ENCODE results near the gene PEA15.

Gene PEA15

GRCh38 chr1:160179336-160179735, 25.8 kb upstream of the PEA15 start:
- DNase-seq (ENCODE audit: low read depth): no peak

- no peak for DNase-seq (ENCODE audit: low read depth)
Measured at GRCh38 chr1:160186246-160186645, 18.9 kb upstream of the PEA15 start.

- DNase-seq (ENCODE audit: low read depth): no peak
Measured at GRCh38 chr1:160186729-160187128, 18.5 kb upstream of the PEA15 start.

GRCh38 chr1:160187407-160187806, 17.8 kb upstream of the PEA15 start:
- no peak for DNase-seq (ENCODE audit: low read depth)

- no peak for DNase-seq (ENCODE audit: low read depth)
Measured at GRCh38 chr1:160188341-160188740, 16.8 kb upstream of the PEA15 start.

GRCh38 chr1:160189649-160190625, 15.2 kb upstream of the PEA15 start, which contains the start of gene CASQ1:
Gene CASQ1, plus strand, starts transcription at chr1:160190575. Its CDS starts 177 bp downstream, at chr1:160190752.
- no peak for DNase-seq (ENCODE audit: low read depth)

GRCh38 chr1:160191756-160192155, 13.4 kb upstream of the PEA15 start:
- no peak for DNase-seq (ENCODE audit: low read depth)

- DNase-seq (ENCODE audit: low read depth): no peak
Measured at GRCh38 chr1:160192234-160192633, 12.9 kb upstream of the PEA15 start.

- DNase-seq (ENCODE audit: low read depth): peak; percentile 69
Measured at GRCh38 chr1:160193091-160193819, 11.9 kb upstream of the PEA15 start.

- DNase-seq (ENCODE audit: low read depth): no peak
Measured at GRCh38 chr1:160193832-160194736, 11.1 kb upstream of the PEA15 start.

GRCh38 chr1:160194737-160195059, 10.5 kb upstream of the PEA15 start:
- no peak for DNase-seq (ENCODE audit: low read depth)

- no peak for DNase-seq (ENCODE audit: low read depth)
Measured at GRCh38 chr1:160196143-160196542, 9.0 kb upstream of the PEA15 start.

- no peak for DNase-seq (ENCODE audit: low read depth)
Measured at GRCh38 chr1:160197231-160197630, 8.0 kb upstream of the PEA15 start.

GRCh38 chr1:160200786-160201185, 4.4 kb upstream of the PEA15 start:
- DNase-seq (ENCODE audit: low read depth): no peak

- DNase-seq (ENCODE audit: low read depth): no peak
Measured at GRCh38 chr1:160204526-160205241, 500 bp upstream of the PEA15 start.

- peak; percentile 69 for DNase-seq (ENCODE audit: low read depth)
Measured at GRCh38 chr1:160206036-160206389, 829 bp downstream of the PEA15 start.

GRCh38 chr1:160206421-160207117, 1.4 kb downstream of the PEA15 start:
- no peak for DNase-seq (ENCODE audit: low read depth)

GRCh38 chr1:160207118-160207650, 2.0 kb downstream of the PEA15 start:
- DNase-seq (ENCODE audit: low read depth): no peak

GRCh38 chr1:160207771-160208556, 2.8 kb downstream of the PEA15 start:
- no peak for DNase-seq (ENCODE audit: low read depth)
